Measurements from ENCODE around the gene RDM1. TPM values are rescaled to one million over a fixed set of nuclear protein-coding genes. Genes with fewer than 3 reads are reported as not detected.

Gene RDM1
- polyA plus RNA-seq, 1 of the 3 experiments (the other 2 are of a cell fraction): 1.8 TPM

- no peak for TF ChIP-seq REST (IDR thresholded peaks at IDR 0.05; ENCODE audit: low read depth, low read length)
- no peak for TF ChIP-seq RAD21 (IDR thresholded peaks at IDR 0.05; ENCODE audit: low read length)
- TF ChIP-seq CHD2 (IDR thresholded peaks at IDR 0.05; ENCODE audit: low read length, partially characterized antibody): no peak
- TF ChIP-seq RXRA (IDR thresholded peaks at IDR 0.05; ENCODE audit: borderline replicate concordance, low read depth): no peak
- TF ChIP-seq, protein P1, sequence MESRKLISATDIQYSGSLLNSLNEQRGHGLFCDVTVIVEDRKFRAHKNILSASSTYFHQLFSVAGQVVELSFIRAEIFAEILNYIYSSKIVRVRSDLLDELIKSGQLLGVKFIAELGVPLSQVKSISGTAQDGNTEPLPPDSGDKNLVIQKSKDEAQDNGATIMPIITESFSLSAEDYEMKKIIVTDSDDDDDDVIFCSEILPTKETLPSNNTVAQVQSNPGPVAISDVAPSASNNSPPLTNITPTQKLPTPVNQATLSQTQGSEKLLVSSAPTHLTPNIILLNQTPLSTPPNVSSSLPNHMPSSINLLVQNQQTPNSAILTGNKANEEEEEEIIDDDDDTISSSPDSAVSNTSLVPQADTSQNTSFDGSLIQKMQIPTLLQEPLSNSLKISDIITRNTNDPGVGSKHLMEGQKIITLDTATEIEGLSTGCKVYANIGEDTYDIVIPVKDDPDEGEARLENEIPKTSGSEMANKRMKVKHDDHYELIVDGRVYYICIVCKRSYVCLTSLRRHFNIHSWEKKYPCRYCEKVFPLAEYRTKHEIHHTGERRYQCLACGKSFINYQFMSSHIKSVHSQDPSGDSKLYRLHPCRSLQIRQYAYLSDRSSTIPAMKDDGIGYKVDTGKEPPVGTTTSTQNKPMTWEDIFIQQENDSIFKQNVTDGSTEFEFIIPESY (IDR thresholded peaks at IDR 0.05; ENCODE audit: borderline replicate concordance, low read depth): no peak
- TF ChIP-seq EP300 (IDR thresholded peaks at IDR 0.05; ENCODE audit: borderline replicate concordance in 1 of 2, low read depth in 1 of 2, low read length in 1 of 2): no peak
- no peak for TF ChIP-seq FOXJ3 (CRISPR knock-in tag; IDR thresholded peaks at IDR 0.05)
- no peak for TF ChIP-seq EZH2phosphoT487 (IDR thresholded peaks at IDR 0.05; ENCODE audit: borderline replicate concordance, low read depth)
- TF ChIP-seq, protein P2, sequence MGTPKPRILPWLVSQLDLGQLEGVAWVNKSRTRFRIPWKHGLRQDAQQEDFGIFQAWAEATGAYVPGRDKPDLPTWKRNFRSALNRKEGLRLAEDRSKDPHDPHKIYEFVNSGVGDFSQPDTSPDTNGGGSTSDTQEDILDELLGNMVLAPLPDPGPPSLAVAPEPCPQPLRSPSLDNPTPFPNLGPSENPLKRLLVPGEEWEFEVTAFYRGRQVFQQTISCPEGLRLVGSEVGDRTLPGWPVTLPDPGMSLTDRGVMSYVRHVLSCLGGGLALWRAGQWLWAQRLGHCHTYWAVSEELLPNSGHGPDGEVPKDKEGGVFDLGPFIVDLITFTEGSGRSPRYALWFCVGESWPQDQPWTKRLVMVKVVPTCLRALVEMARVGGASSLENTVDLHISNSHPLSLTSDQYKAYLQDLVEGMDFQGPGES (IDR thresholded peaks at IDR 0.05; ENCODE audit: low read depth, low read length): no peak
- no peak for TF ChIP-seq NRF1 (IDR thresholded peaks at IDR 0.05; ENCODE audit: low read depth, low read length)
- TF ChIP-seq, protein P3, sequence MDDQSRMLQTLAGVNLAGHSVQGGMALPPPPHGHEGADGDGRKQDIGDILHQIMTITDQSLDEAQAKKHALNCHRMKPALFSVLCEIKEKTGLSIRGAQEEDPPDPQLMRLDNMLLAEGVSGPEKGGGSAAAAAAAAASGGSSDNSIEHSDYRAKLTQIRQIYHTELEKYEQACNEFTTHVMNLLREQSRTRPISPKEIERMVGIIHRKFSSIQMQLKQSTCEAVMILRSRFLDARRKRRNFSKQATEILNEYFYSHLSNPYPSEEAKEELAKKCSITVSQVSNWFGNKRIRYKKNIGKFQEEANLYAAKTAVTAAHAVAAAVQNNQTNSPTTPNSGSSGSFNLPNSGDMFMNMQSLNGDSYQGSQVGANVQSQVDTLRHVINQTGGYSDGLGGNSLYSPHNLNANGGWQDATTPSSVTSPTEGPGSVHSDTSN (IDR thresholded peaks at IDR 0.05): no peak
- TF ChIP-seq, protein P4, sequence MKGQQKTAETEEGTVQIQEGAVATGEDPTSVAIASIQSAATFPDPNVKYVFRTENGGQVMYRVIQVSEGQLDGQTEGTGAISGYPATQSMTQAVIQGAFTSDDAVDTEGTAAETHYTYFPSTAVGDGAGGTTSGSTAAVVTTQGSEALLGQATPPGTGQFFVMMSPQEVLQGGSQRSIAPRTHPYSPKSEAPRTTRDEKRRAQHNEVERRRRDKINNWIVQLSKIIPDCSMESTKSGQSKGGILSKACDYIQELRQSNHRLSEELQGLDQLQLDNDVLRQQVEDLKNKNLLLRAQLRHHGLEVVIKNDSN (IDR thresholded peaks at IDR 0.05; ENCODE audit: borderline replicate concordance, low read depth): no peak
- TF ChIP-seq JUND (IDR thresholded peaks at IDR 0.05): no peak
- no peak for TF ChIP-seq YY1 (IDR thresholded peaks at IDR 0.05; ENCODE audit: low read depth)
- TF ChIP-seq NFIC (IDR thresholded peaks at IDR 0.05; ENCODE audit: borderline replicate concordance): no peak
- TF ChIP-seq MXI1 (IDR thresholded peaks at IDR 0.05; ENCODE audit: low read depth, low read length): no peak
- TF ChIP-seq TAF1 (IDR thresholded peaks at IDR 0.05; ENCODE audit: borderline replicate concordance, low read depth, low read length): no peak
- no peak for TF ChIP-seq FOSL2 (IDR thresholded peaks at IDR 0.05; ENCODE audit: borderline replicate concordance, low read depth)
- ChIA-PET CTCF (no interaction called here), POLR2A (no interaction called here)
- Histone ChIP-seq H3K4me1 (ENCODE audit: control insufficient read depth in 1 of 2, insufficient read depth in 2 of 2, low read depth in 1 of 2, low read length in 1 of 2) (no peaks in the 10 kb centered on the region), H3K36me3 (replicated peaks in 1 of 2; ENCODE audit: control insufficient read depth in 1 of 2, insufficient read depth in 2 of 2, low read length in 1 of 2) (no peaks in the 10 kb centered on the region), H2AFZ (ENCODE audit: low read depth) (no peak overlapping the region), H3K27me3 (ENCODE audit: insufficient read depth) (no peaks in the 10 kb centered on the region), H3F3A (replicated peaks; ENCODE audit: insufficient read depth) (peaks cover 5% of the 10 kb centered on the region), H4K20me1 (ENCODE audit: insufficient read depth) (no peaks in the 10 kb centered on the region), H3K4me3 (ENCODE audit: low read depth in 2 of 2, low read length in 1 of 2) (no peak overlapping the region), H3K9ac (no peak overlapping the region), H3K9me2 (no peaks in the 10 kb centered on the region), H3K27ac (ENCODE audit: low read depth in 2 of 2, low read length in 1 of 2) (no peak overlapping the region), H3K79me2 (ENCODE audit: insufficient read depth) (no peaks in the 10 kb centered on the region), H3K4me2 (no peak overlapping the region), H3K9me3 (no peaks in the 10 kb centered on the region)
- 90% methylated on average over 3 of the region's 3 CpGs for WGBS (ENCODE audit: low lambda C conversion rate)
- DNase-seq: no peak
Observed at GRCh38 chr17:35918665-35919064, 11.9 kb downstream of the RDM1 start.
